Endodermal cell (in vitro differentiated cells): ENCODE data around the gene CHID1. TPM values are rescaled to one million over a fixed set of nuclear protein-coding genes. Genes with fewer than 3 reads are reported as not detected.

Experiments
- DNase-seq: peaks from one replicate; pipeline ENCODE4 v3.0.0-alpha.2; 2017
- H3K27ac ChIP-seq: 2 replicates; pipeline ENCODE4 v1.5.1; 2013; ENCODE audit warnings: mild to moderate bottlenecking, low read depth, low read length, moderate library complexity
- H3K27me3 ChIP-seq: 2 replicates; pipeline ENCODE4 v1.6.1; 2013; ENCODE audit warnings: mild to moderate bottlenecking, low read length, moderate library complexity; ENCODE audit not compliant: insufficient read depth, control insufficient read depth, poor library complexity, severe bottlenecking
- H3K36me3 ChIP-seq: 2 replicates; pipeline ENCODE4 v1.7.0; 2013; ENCODE audit warnings: mild to moderate bottlenecking, low read length, moderate library complexity; ENCODE audit not compliant: control insufficient read depth, insufficient read depth
- H3K4me1 ChIP-seq: one replicate; pipeline ENCODE4 v1.7.0; 2013; ENCODE audit warnings: low read length; ENCODE audit not compliant: control insufficient read depth, insufficient read depth
- H3K4me3 ChIP-seq: 2 replicates; pipeline ENCODE4 v1.5.1; 2013; ENCODE audit warnings: mild to moderate bottlenecking, low read length, moderate library complexity
- H3K9ac ChIP-seq: 2 replicates; pipeline ENCODE4 v1.6.1; 2013; ENCODE audit warnings: mild to moderate bottlenecking, low read length, moderate library complexity; ENCODE audit not compliant: poor library complexity, severe bottlenecking; ENCODE audit errors: extremely low read depth
- H3K9me3 ChIP-seq: 2 replicates; pipeline ENCODE4 v1.6.1; 2013; ENCODE audit warnings: mild to moderate bottlenecking, low read length, moderate library complexity; ENCODE audit not compliant: control insufficient read depth
- H3K27ac Mint-ChIP-seq: 2 replicates; pipeline ENCODE4 v1.8.0; 2020; ENCODE audit warnings: mixed read lengths
- H3K27me3 Mint-ChIP-seq: 2 replicates; pipeline ENCODE4 v1.8.0; 2021; ENCODE audit warnings: mild to moderate bottlenecking, mixed read lengths; ENCODE audit not compliant: insufficient read depth
- H3K36me3 Mint-ChIP-seq: 2 replicates; pipeline ENCODE4 v1.8.0; 2020; ENCODE audit warnings: low read depth, mixed read lengths
- H3K4me1 Mint-ChIP-seq: 2 replicates; pipeline ENCODE4 v1.8.0; 2020; ENCODE audit warnings: mixed read lengths
- H3K4me3 Mint-ChIP-seq: 2 replicates; pipeline ENCODE4 v1.8.0; 2020; ENCODE audit warnings: mild to moderate bottlenecking, moderate library complexity, mixed read lengths
- H3K9me3 Mint-ChIP-seq: 2 replicates; pipeline ENCODE4 v1.8.0; 2020; ENCODE audit warnings: mild to moderate bottlenecking, mixed read lengths
- CTCF ChIP-seq: fragments of 200-600 bp; sonication (generic); conservative IDR thresholded peaks from 2 replicates; pipeline ENCODE4 v1.5.0; 2021; ENCODE audit warnings: antibody characterized with exemption, mild to moderate bottlenecking
- WGBS, 2 experiments: methylation state at CpG; one replicate each; pipeline versions ENCODE4 v1.1.5 to v1.1.7; 2013; ENCODE audit warnings: missing lambda C conversion rate in 2 of 2, mixed read lengths in 1 of 2; ENCODE audit not compliant: insufficient coverage in 1 of 2, insufficient read length in 1 of 2; 5-methylcytosine and 5-hydroxymethylcytosine counted together
- total RNA-seq, 2 donors: library from RNA; stranded (reverse); fragmentation: NEBNext Ultra II Directional in 1 of 2; extraction: Animal tissue kit (Norgen Biotek cat#: 25700) in 1 of 2; gene quantifications; 2 replicates in 1 of 2; 3 replicates in 1 of 2; pipeline ENCODE4 v1.2.1, GENCODE V29; 2021

CHID1 gene
- total RNA-seq, 2 donors from 2014 or later = 82.0 to 83.5 TPM

GRCh38 chr11:826836-827145, 83.8 kb downstream of the CHID1 start:
- no peaks in the 10 kb centered on the region for H3K36me3 ChIP-seq
- peak overlapping the region; percentile 69 for H3K4me3 Mint-ChIP-seq
- H3K27me3 Mint-ChIP-seq = peaks cover 43% of the 10 kb centered on the region
- H3K9me3 Mint-ChIP-seq = no peaks in the 10 kb centered on the region
- H3K4me3 ChIP-seq = peak overlapping the region; percentile 68
- no peak overlapping the region for H3K27ac Mint-ChIP-seq
- H3K27me3 ChIP-seq = peaks cover 61% of the 10 kb centered on the region
- TF ChIP-seq CTCF = no peak
- H3K27ac ChIP-seq = no peak overlapping the region
- 6 to 7% methylated on average over 18 to 22 of the region's 22 CpGs for WGBS, 2 experiments
- H3K9me3 ChIP-seq = no peaks in the 10 kb centered on the region
- peaks cover 19% of the 10 kb centered on the region for H3K4me1 Mint-ChIP-seq
- peaks cover 14% of the 10 kb centered on the region for H3K4me1 ChIP-seq
- peaks cover 13% of the 10 kb centered on the region for H3K36me3 Mint-ChIP-seq
- DNase-seq = no peak
- no peak overlapping the region for H3K9ac ChIP-seq

GRCh38 chr11:826227-826621, 84.4 kb downstream of the CHID1 start:
- no peak overlapping the region for H3K27ac ChIP-seq
- peaks cover 15% of the 10 kb centered on the region for H3K4me1 Mint-ChIP-seq
- H3K4me3 ChIP-seq = peak overlapping the region; percentile 68
- H3K4me1 ChIP-seq = peaks cover 9% of the 10 kb centered on the region
- peaks cover 13% of the 10 kb centered on the region for H3K36me3 Mint-ChIP-seq
- WGBS, 2 experiments = 92% methylated on average over 5 to 8 of the region's 9 CpGs
- no peaks in the 10 kb centered on the region for H3K9me3 Mint-ChIP-seq
- no peak overlapping the region for H3K27ac Mint-ChIP-seq
- no peak for DNase-seq
- H3K9me3 ChIP-seq = no peaks in the 10 kb centered on the region
- peaks cover 56% of the 10 kb centered on the region for H3K27me3 ChIP-seq
- H3K27me3 Mint-ChIP-seq = peaks cover 37% of the 10 kb centered on the region
- no peaks in the 10 kb centered on the region for H3K36me3 ChIP-seq
- H3K4me3 Mint-ChIP-seq = peak overlapping the region; percentile 69
- H3K9ac ChIP-seq = no peak overlapping the region
- TF ChIP-seq CTCF = no peak

- H3K27me3 Mint-ChIP-seq = peaks cover 32% of the 10 kb centered on the region
- TF ChIP-seq CTCF = no peak
- no peak overlapping the region for H3K27ac ChIP-seq
- H3K36me3 Mint-ChIP-seq = peaks cover 13% of the 10 kb centered on the region
- no peak for DNase-seq
- H3K27me3 ChIP-seq = peaks cover 49% of the 10 kb centered on the region
- peaks cover 7% of the 10 kb centered on the region for H3K4me1 ChIP-seq
- H3K4me3 Mint-ChIP-seq = no peak overlapping the region
- no peaks in the 10 kb centered on the region for H3K9me3 ChIP-seq
- no peak overlapping the region for H3K27ac Mint-ChIP-seq
- H3K9me3 Mint-ChIP-seq = no peaks in the 10 kb centered on the region
- no peak overlapping the region for H3K4me3 ChIP-seq
- no peaks in the 10 kb centered on the region for H3K36me3 ChIP-seq
- WGBS, 2 experiments = 91 to 94% methylated on average over 7 to 12 of the region's 12 CpGs
- peaks cover 15% of the 10 kb centered on the region for H3K4me1 Mint-ChIP-seq
- no peak overlapping the region for H3K9ac ChIP-seq
Measured at GRCh38 chr11:825366-826226, 85.0 kb downstream of the CHID1 start.
